MCF 10A (cell line): ENCODE results near the gene TMEM54. TPM values are rescaled to one million over a fixed set of nuclear protein-coding genes. Genes with fewer than 3 reads are reported as not detected.

Experiments used
- BruUV-seq: library from RNA; stranded (reverse); fragments of 400-500 nt; replicated peaks from 2 replicates; lab custom pipeline; 2021; lab: Mats Ljungman, UMichigan
- CTCF ChIA-PET: fragments of 300-600 bp; sonication (Branson Sonifier 250); formaldehyde crosslinking; extraction: SDS; loops from one replicate; lab custom pipeline; 2021; ENCODE audit warnings: antibody characterized with exemption, inconsistent platforms; lab: Yijun Ruan, JAX
- POLR2A ChIA-PET: fragments of 300-600, 350-650 bp; sonication (Branson Sonifier 250); formaldehyde crosslinking; extraction: SDS; loops from one replicate; lab custom pipeline; 2020; ENCODE audit warnings: antibody characterized with exemption, inconsistent platforms; lab: Yijun Ruan, JAX
- DNase-seq: peaks from one replicate; pipeline ENCODE4 v3.0.0-alpha.2; 2018; ENCODE audit not compliant: unreplicated experiment
- H3K27ac Mint-ChIP-seq: one replicate; pipeline ENCODE4 v1.8.0; 2022; ENCODE audit warnings: mild to moderate bottlenecking, low read depth, mixed read lengths; ENCODE audit not compliant: unreplicated experiment
- H3K27me3 Mint-ChIP-seq: one replicate; pipeline ENCODE4 v1.8.0; 2022; ENCODE audit warnings: mixed read lengths; ENCODE audit not compliant: insufficient read depth, unreplicated experiment
- H3K36me3 Mint-ChIP-seq: one replicate; pipeline ENCODE4 v1.8.0; 2022; ENCODE audit warnings: mild to moderate bottlenecking, moderate library complexity, mixed read lengths; ENCODE audit not compliant: insufficient read depth, unreplicated experiment
- H3K4me1 Mint-ChIP-seq: one replicate; pipeline ENCODE4 v1.8.0; 2022; ENCODE audit warnings: mixed read lengths; ENCODE audit not compliant: insufficient read depth, unreplicated experiment
- H3K4me3 Mint-ChIP-seq: one replicate; pipeline ENCODE4 v1.8.0; 2022; ENCODE audit warnings: mild to moderate bottlenecking, moderate library complexity, mixed read lengths; ENCODE audit not compliant: unreplicated experiment
- H3K9me3 Mint-ChIP-seq: one replicate; pipeline ENCODE4 v1.8.0; 2022; ENCODE audit warnings: mixed read lengths; ENCODE audit not compliant: unreplicated experiment
- CTCF ChIP-seq: fragments of 200-600 bp; IDR thresholded peaks from one replicate; pipeline ENCODE4 v1.8.0; 2022; ENCODE audit warnings: antibody characterized with exemption, mild to moderate bottlenecking; ENCODE audit not compliant: unreplicated experiment
- intact Hi-C: fragments of 100-400 bp; cut with micrococcal nuclease; formaldehyde crosslinking; loops from 2 replicates; pipeline ENCODE4 v1.14.1; 2022
- total RNA-seq: library from RNA; stranded (reverse); gene quantifications from 2 replicates; pipeline ENCODE4 v1.2.3, GENCODE V29; 2022

TMEM54 gene
- total RNA-seq, 1 experiment from 2014 or later: 6.2 TPM

GRCh38 chr1:32863881-32864245, 37.3 kb downstream of the TMEM54 start:
- no peaks in the 10 kb centered on the region for H3K9me3 Mint-ChIP-seq
- BruUV-seq: no TSS peak
- H3K4me3 Mint-ChIP-seq: no peak overlapping the region
- intact Hi-C loops: no loop called here
- POLR2A ChIA-PET: no interaction called here
- no peaks in the 10 kb centered on the region for H3K4me1 Mint-ChIP-seq
- no peak overlapping the region for H3K27ac Mint-ChIP-seq
- TF ChIP-seq CTCF: no peak
- CTCF ChIA-PET: interaction anchor here (0.6 to 3.9 kb wide), 3 partner anchors 8 to 213 kb away, joined by 4 to 16 read pairs (median 8); partner anchors contain the start of gene RBBP4
- H3K27me3 Mint-ChIP-seq: no peaks in the 10 kb centered on the region
- DNase-seq: no peak
- H3K36me3 Mint-ChIP-seq: peaks cover 16% of the 10 kb centered on the region

GRCh38 chr1:32863218-32863880, 37.8 kb downstream of the TMEM54 start:
- no peak for DNase-seq
- no peaks in the 10 kb centered on the region for H3K9me3 Mint-ChIP-seq
- no peaks in the 10 kb centered on the region for H3K4me1 Mint-ChIP-seq
- no peaks in the 10 kb centered on the region for H3K27me3 Mint-ChIP-seq
- TF ChIP-seq CTCF: no peak
- intact Hi-C loops: no loop called here
- H3K27ac Mint-ChIP-seq: no peak overlapping the region
- ChIA-PET CTCF (interaction anchor here (0.6 to 3.9 kb wide), 6 partner anchors 9 to 315 kb away, joined by 3 to 16 read pairs (median 4); partner anchors contain the start of gene HPCA), POLR2A (interaction anchor here (0.6 to 0.7 kb wide), 3 partner anchors 10 to 321 kb away, joined by 3 to 7 read pairs (median 3); no protein-coding TSS in a partner anchor)
- no TSS peak for BruUV-seq
- H3K36me3 Mint-ChIP-seq: peaks cover 16% of the 10 kb centered on the region
- no peak overlapping the region for H3K4me3 Mint-ChIP-seq

GRCh38 chr1:32861904-32862695, 39.1 kb downstream of the TMEM54 start:
- POLR2A ChIA-PET: interaction anchor here (1.0 kb wide), 1 partner anchor 45 kb away, joined by 4 read pairs; the partner anchor contains the start of genes S100PBP and YARS1
- intact Hi-C loops: no loop called here
- DNase-seq: no peak
- no TSS peak for BruUV-seq
- Mint-ChIP-seq H3K27me3 (no peaks in the 10 kb centered on the region), H3K4me1 (no peaks in the 10 kb centered on the region), H3K27ac (no peak overlapping the region), H3K36me3 (peaks cover 26% of the 10 kb centered on the region), H3K9me3 (no peaks in the 10 kb centered on the region), H3K4me3 (no peak overlapping the region)
- CTCF ChIA-PET: interaction anchor here (1.1 to 3.9 kb wide), 3 partner anchors 10 to 150 kb away, joined by 3 to 16 read pairs (median 8); no protein-coding TSS in a partner anchor
- TF ChIP-seq CTCF: no peak

GRCh38 chr1:32860566-32860965, 40.6 kb downstream of the TMEM54 start:
- peaks cover 41% of the 10 kb centered on the region for H3K36me3 Mint-ChIP-seq

More at GRCh38 chr1:32860566-32860965, 40.6 kb downstream of the TMEM54 start:
- no peaks in the 10 kb centered on the region for H3K4me1 Mint-ChIP-seq
- no TSS peak for BruUV-seq
- CTCF ChIA-PET: interaction anchor here (3.9 kb wide), 1 partner anchor 12 kb away, joined by 16 read pairs; no protein-coding TSS in a partner anchor
- H3K27me3 Mint-ChIP-seq: no peaks in the 10 kb centered on the region
- H3K27ac Mint-ChIP-seq: no peak overlapping the region
- TF ChIP-seq CTCF: no peak
- intact Hi-C loops: no loop called here
- no peaks in the 10 kb centered on the region for H3K9me3 Mint-ChIP-seq
- DNase-seq: no peak
- H3K4me3 Mint-ChIP-seq: no peak overlapping the region
- POLR2A ChIA-PET: interaction anchor here (0.7 kb wide), 1 partner anchor 155 kb away, joined by 3 read pairs; no protein-coding TSS in a partner anchor
